GM13977 (cell line): ENCODE results near the gene FAM131B.

ENCODE experiments used
- DNase-seq: peaks from one replicate; pipeline ENCODE4 v3.0.0; 2012; ENCODE audit warnings: low spot score
- CTCF ChIP-seq: IDR thresholded peaks from 2 replicates; pipeline ENCODE4 v1.5.1; 2012; ENCODE audit warnings: mild to moderate bottlenecking, control low read depth; ENCODE audit not compliant: insufficient read depth; ENCODE audit errors: extremely low read depth, missing control alignments
- in situ Hi-C: fragments of 300-500 bp; cut with MboI; formaldehyde crosslinking; loops from one replicate; pipeline ENCODE4 v1.12.0; 2022; ENCODE audit warnings: low sequenced_read_pairs, low pct_unique_long_range_greater_than_20kb, mixed read lengths, inconsistent platforms; ENCODE audit not compliant: unreplicated experiment

Gene FAM131B

GRCh38 chr7:143360788-143361551, 1.5 kb downstream of the FAM131B start:
- in situ Hi-C loops = no loop called here
- no peak for DNase-seq
- TF ChIP-seq CTCF = no peak

GRCh38 chr7:143359771-143360353, 2.7 kb downstream of the FAM131B start:
- in situ Hi-C loops = no loop called here
- no peak for TF ChIP-seq CTCF
- DNase-seq = no peak

GRCh38 chr7:143358626-143359025, 3.9 kb downstream of the FAM131B start:
- in situ Hi-C loops = no loop called here
- DNase-seq = no peak
- no peak for TF ChIP-seq CTCF

GRCh38 chr7:143356414-143357050, 6.0 kb downstream of the FAM131B start:
- TF ChIP-seq CTCF = no peak
- peak; percentile 9 for DNase-seq
- in situ Hi-C loops = no loop called here

GRCh38 chr7:143355450-143356385, 6.8 kb downstream of the FAM131B start:
- in situ Hi-C loops = no loop called here
- TF ChIP-seq CTCF = peak; percentile 9

GRCh38 chr7:143354965-143355364, 7.5 kb downstream of the FAM131B start:
- in situ Hi-C loops = no loop called here
- TF ChIP-seq CTCF = no peak
- no peak for DNase-seq

More at GRCh38 chr7:143355450-143356385, 6.8 kb downstream of the FAM131B start:
- no peak for DNase-seq
